Measurements from ENCODE around the gene GNPDA2.

DNA sequence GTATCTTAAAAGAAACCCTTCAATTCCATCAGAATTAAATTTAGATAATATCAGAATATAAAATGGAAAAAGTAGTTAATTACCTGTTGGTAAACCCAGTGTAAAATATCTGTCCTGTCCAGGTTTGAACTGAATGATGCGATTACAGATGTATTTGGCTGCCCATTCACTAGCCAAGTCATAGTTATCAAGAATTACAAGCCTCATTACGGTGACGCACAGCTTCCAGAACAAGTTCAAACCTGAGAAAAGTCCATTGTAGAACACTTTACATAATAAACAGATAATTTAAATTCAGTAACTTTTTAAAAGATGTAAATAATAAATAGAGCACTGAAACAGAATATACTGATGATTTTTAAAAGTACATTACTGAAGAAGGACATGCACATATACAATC is 4.4 kb downstream of the GNPDA2 start:
- TF ChIP-seq, protein P1, sequence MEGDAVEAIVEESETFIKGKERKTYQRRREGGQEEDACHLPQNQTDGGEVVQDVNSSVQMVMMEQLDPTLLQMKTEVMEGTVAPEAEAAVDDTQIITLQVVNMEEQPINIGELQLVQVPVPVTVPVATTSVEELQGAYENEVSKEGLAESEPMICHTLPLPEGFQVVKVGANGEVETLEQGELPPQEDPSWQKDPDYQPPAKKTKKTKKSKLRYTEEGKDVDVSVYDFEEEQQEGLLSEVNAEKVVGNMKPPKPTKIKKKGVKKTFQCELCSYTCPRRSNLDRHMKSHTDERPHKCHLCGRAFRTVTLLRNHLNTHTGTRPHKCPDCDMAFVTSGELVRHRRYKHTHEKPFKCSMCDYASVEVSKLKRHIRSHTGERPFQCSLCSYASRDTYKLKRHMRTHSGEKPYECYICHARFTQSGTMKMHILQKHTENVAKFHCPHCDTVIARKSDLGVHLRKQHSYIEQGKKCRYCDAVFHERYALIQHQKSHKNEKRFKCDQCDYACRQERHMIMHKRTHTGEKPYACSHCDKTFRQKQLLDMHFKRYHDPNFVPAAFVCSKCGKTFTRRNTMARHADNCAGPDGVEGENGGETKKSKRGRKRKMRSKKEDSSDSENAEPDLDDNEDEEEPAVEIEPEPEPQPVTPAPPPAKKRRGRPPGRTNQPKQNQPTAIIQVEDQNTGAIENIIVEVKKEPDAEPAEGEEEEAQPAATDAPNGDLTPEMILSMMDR (IDR thresholded peaks at IDR 0.05; ENCODE audit: low read depth, low read length, poor library complexity, severe bottlenecking) = no peak
- no peak for TF ChIP-seq EZH2phosphoT487 (IDR thresholded peaks at IDR 0.05; ENCODE audit: borderline replicate concordance, low read length)
